MCF 10A (cell line): ENCODE data around the gene CLK2. TPM values are rescaled to one million over a fixed set of nuclear protein-coding genes. Genes with fewer than 3 reads are reported as not detected.
A peak's percentile ranks its signal among the peaks of the same experiment; 100 is the strongest.
"Not testable (repeated sequence)": the region's sequence is repeated elsewhere in the genome, so short reads cannot be mapped to it uniquely, and the experiment has no call there.

Source experiments
- BruUV-seq: library from RNA; stranded (reverse); fragments of 400-500 nt; replicated peaks from 2 replicates; lab custom pipeline; 2021; lab: Mats Ljungman, UMichigan
- CTCF ChIA-PET: fragments of 300-600 bp; sonication (Branson Sonifier 250); formaldehyde crosslinking; extraction: SDS; loops from one replicate; lab custom pipeline; 2021; ENCODE audit warnings: antibody characterized with exemption, inconsistent platforms; lab: Yijun Ruan, JAX
- POLR2A ChIA-PET: fragments of 300-600, 350-650 bp; sonication (Branson Sonifier 250); formaldehyde crosslinking; extraction: SDS; loops from one replicate; lab custom pipeline; 2020; ENCODE audit warnings: antibody characterized with exemption, inconsistent platforms; lab: Yijun Ruan, JAX
- DNase-seq: peaks from one replicate; pipeline ENCODE4 v3.0.0-alpha.2; 2018; ENCODE audit not compliant: unreplicated experiment
- H3K27ac Mint-ChIP-seq: one replicate; pipeline ENCODE4 v1.8.0; 2022; ENCODE audit warnings: mild to moderate bottlenecking, low read depth, mixed read lengths; ENCODE audit not compliant: unreplicated experiment
- H3K27me3 Mint-ChIP-seq: one replicate; pipeline ENCODE4 v1.8.0; 2022; ENCODE audit warnings: mixed read lengths; ENCODE audit not compliant: insufficient read depth, unreplicated experiment
- H3K36me3 Mint-ChIP-seq: one replicate; pipeline ENCODE4 v1.8.0; 2022; ENCODE audit warnings: mild to moderate bottlenecking, moderate library complexity, mixed read lengths; ENCODE audit not compliant: insufficient read depth, unreplicated experiment
- H3K4me1 Mint-ChIP-seq: one replicate; pipeline ENCODE4 v1.8.0; 2022; ENCODE audit warnings: mixed read lengths; ENCODE audit not compliant: insufficient read depth, unreplicated experiment
- H3K4me3 Mint-ChIP-seq: one replicate; pipeline ENCODE4 v1.8.0; 2022; ENCODE audit warnings: mild to moderate bottlenecking, moderate library complexity, mixed read lengths; ENCODE audit not compliant: unreplicated experiment
- H3K9me3 Mint-ChIP-seq: one replicate; pipeline ENCODE4 v1.8.0; 2022; ENCODE audit warnings: mixed read lengths; ENCODE audit not compliant: unreplicated experiment
- intact Hi-C: fragments of 100-400 bp; cut with micrococcal nuclease; formaldehyde crosslinking; loops from 2 replicates; pipeline ENCODE4 v1.14.1; 2022
- total RNA-seq: library from RNA; stranded (reverse); gene quantifications from 2 replicates; pipeline ENCODE4 v1.2.3, GENCODE V29; 2022
- TF ChIP-seq, protein P1 (sequence below): fragments of 200-600 bp; IDR thresholded peaks from one replicate; pipeline ENCODE4 v1.8.0; 2022; ENCODE audit warnings: antibody characterized with exemption, mild to moderate bottlenecking; ENCODE audit not compliant: unreplicated experiment

CLK2 gene
- total RNA-seq, 1 experiment from 2014 or later, result 78.6 TPM

DNA sequence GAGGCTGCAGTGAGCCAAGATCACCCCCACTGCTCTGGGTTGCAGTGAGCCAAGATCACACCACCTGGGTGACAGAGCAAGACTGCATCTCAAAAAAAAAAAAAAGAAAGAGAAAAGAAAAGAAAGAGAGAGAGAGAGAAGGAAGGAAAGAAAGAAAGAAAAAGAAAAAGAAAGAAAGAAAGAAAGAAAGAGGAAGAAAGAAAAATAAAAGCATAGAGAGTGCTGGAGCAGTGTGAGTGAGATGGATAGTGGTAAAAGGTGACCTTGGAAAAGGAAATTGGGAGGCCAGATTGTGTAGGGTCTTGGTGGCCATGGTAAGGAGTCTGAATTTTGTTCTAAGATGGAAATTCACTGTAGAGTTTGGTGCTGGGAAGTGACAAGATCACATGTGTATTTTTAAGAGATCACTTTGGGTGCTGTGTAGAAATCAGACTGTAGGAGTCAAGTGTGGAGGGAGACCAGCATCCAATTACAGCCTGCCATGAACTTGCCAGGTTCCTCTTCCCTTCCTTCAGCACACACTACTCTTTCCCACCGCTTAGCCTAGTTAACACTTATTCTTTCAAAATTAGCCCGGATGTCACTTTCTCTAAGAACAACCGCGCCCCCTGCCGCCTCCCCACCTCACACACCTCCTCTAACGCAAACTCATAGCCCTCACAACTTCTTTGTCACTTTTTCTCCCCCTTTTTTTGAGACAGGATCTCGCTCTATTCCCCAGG, 47.0 kb downstream of the CLK2 start:
- Mint-ChIP-seq H3K9me3 (no peaks in the 10 kb centered on the region), H3K36me3 (no peaks in the 10 kb centered on the region), H3K27me3 (no peaks in the 10 kb centered on the region), H3K4me1 (peaks cover 34% of the 10 kb centered on the region), H3K4me3 (peak overlapping the region; percentile 85), H3K27ac (peak overlapping the region; percentile 89)
- POLR2A ChIA-PET, result interaction anchor here (0.6 to 5.9 kb wide), 23 partner anchors 8 to 754 kb away, joined by 3 to 66 read pairs (median 5); partner anchors contain the start of genes ASH1L, CLK2, KRTCAP2 and MTX1
- no TSS peak for BruUV-seq
- CTCF ChIA-PET, result interaction anchor here (0.7 to 6.1 kb wide), 19 partner anchors 8 to 639 kb away, joined by 3 to 78 read pairs (median 6); partner anchors contain the start of genes ENTREP3, KRTCAP2, MTX1 and THBS3
- TF ChIP-seq, protein P1, sequence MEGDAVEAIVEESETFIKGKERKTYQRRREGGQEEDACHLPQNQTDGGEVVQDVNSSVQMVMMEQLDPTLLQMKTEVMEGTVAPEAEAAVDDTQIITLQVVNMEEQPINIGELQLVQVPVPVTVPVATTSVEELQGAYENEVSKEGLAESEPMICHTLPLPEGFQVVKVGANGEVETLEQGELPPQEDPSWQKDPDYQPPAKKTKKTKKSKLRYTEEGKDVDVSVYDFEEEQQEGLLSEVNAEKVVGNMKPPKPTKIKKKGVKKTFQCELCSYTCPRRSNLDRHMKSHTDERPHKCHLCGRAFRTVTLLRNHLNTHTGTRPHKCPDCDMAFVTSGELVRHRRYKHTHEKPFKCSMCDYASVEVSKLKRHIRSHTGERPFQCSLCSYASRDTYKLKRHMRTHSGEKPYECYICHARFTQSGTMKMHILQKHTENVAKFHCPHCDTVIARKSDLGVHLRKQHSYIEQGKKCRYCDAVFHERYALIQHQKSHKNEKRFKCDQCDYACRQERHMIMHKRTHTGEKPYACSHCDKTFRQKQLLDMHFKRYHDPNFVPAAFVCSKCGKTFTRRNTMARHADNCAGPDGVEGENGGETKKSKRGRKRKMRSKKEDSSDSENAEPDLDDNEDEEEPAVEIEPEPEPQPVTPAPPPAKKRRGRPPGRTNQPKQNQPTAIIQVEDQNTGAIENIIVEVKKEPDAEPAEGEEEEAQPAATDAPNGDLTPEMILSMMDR, result peak; percentile 63
- DNase-seq, result peak; percentile 84
- intact Hi-C loops, result loop anchor here (1.0 to 5.0 kb wide), 3 partner anchors 19 to 50 kb away; partner anchors contain the start of gene THBS3

DNA sequence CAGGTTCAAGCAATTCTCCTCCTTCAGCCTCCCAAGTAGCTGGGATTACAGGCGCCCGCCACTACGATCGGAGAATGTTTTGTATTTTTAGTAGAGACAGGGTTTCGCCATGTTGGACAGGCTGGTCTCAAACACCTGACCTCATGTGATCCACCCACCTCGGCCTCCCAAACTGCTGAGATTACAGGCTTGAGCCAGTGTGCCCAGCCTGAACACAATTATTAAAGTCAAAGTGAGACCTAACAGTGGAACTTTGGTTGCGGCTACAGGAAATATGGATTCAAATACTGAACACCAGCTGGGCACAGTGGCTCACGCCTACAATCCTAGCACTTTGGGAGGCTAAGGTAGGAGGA, 47.9 kb downstream of the CLK2 start:
- not testable (repeated sequence) for BruUV-seq

DNA sequence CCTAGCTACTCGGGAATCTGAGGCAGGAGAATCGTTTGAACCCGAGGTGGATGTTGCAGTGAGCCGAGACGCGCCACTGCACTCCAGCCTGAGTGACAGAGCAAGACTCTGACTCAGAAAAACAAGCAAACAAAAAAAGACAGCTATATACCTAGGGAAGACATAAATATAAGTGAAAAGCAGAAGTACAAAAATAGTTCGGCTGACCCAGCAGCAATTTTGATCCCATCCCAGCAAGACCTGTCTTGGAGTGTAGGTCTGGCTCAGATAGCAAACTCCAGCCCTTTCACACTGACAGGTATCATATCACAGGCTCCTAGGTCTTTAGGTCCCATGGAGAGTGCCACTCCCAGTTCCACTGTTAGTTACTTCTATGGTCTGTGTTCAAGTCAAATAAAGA, 50.3 kb downstream of the CLK2 start:
- Mint-ChIP-seq H3K4me1 (peaks cover 42% of the 10 kb centered on the region), H3K27ac (no peak overlapping the region), H3K36me3 (no peaks in the 10 kb centered on the region), H3K27me3 (no peaks in the 10 kb centered on the region), H3K9me3 (no peaks in the 10 kb centered on the region), H3K4me3 (no peak overlapping the region)
- TF ChIP-seq, protein P1, result no peak
- DNase-seq, result no peak
- intact Hi-C loops, result no loop called here
- CTCF ChIA-PET, result interaction anchor here (0.6 to 6.1 kb wide), 7 partner anchors 11 to 138 kb away, joined by 3 to 78 read pairs (median 4); partner anchors contain the start of genes MTX1 and THBS3
- POLR2A ChIA-PET, result interaction anchor here (3.6 to 5.9 kb wide), 2 partner anchors 15 to 29 kb away, joined by 37 to 66 read pairs; partner anchors contain the start of genes MTX1 and THBS3
- no TSS peak for BruUV-seq

More for the DNA sequence above, 47.9 kb downstream of the CLK2 start:
- ChIA-PET CTCF (interaction anchor here (0.9 to 6.1 kb wide), 5 partner anchors 17 to 49 kb away, joined by 3 to 78 read pairs (median 40); partner anchors contain the start of genes ENTREP3, MTX1 and THBS3), POLR2A (interaction anchor here (0.7 to 5.9 kb wide), 13 partner anchors 10 to 76 kb away, joined by 3 to 66 read pairs (median 5); partner anchors contain the start of genes CLK2, KRTCAP2, MTX1 and PKLR)
- intact Hi-C loops, result loop anchor here (5.0 kb wide), 1 partner anchor 33 kb away; no protein-coding TSS in a partner anchor
- H3K4me1 Mint-ChIP-seq, result peaks cover 34% of the 10 kb centered on the region
- H3K4me3 Mint-ChIP-seq, result peak overlapping the region; percentile 59
- H3K27ac Mint-ChIP-seq, result peak overlapping the region; percentile 89
- not testable (repeated sequence) for H3K36me3 Mint-ChIP-seq, DNase-seq, H3K9me3 Mint-ChIP-seq, H3K27me3 Mint-ChIP-seq

DNA sequence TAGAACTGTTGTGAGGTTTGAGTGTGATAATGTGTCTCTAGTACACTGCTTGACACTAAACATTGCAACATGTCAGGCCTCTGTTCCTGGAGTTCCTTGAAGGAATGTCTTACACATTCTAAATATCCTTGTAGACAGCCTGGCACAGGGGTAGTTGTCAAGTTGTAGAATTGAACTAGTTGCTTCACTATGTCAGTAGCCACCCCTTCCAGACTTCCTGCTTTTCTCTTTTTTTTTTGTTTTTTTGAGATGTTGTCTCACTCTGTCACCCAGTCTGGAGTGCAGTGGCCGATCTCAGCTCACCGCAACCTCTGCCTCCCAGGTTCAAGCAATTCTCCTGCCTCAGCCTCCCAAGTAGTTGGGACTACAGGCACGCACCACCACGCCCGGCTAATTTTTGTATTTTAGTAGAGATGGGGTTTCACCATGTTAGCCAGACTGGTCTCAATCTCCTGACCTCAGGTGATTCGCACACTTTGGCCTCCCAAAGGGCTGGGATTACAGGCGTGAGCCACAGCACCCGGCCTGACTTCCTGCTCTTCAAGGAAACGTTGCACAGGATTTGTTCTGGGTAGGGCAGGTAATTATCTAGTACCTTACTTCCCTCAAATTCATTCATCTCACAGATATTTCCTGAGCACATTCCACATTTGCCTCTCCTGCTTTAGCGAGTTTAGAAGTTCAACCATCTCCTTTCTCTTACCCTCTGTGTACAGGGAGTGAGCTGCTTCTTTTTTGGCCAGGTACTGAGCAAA, 52.9 kb downstream of the CLK2 start:
- H3K4me3 Mint-ChIP-seq, H3K9me3 Mint-ChIP-seq, H3K27me3 Mint-ChIP-seq, H3K36me3 Mint-ChIP-seq, DNase-seq, BruUV-seq, H3K27ac Mint-ChIP-seq, intact Hi-C loops: not testable (repeated sequence)
- ChIA-PET POLR2A (interaction anchor here (1.2 to 1.9 kb wide), 2 partner anchors 11 to 12 kb away, joined by 7 to 12 read pairs; partner anchors contain the start of genes MTX1 and THBS3), CTCF (interaction anchor here (1.5 kb wide), 1 partner anchor 31 kb away, joined by 5 read pairs; no protein-coding TSS in a partner anchor)
- H3K4me1 Mint-ChIP-seq, result peaks cover 25% of the 10 kb centered on the region
